Measurements from ENCODE around the gene ESYT3.
A peak's percentile ranks its signal among the peaks of the same experiment; 100 is the strongest.

ESYT3 gene, protein sequence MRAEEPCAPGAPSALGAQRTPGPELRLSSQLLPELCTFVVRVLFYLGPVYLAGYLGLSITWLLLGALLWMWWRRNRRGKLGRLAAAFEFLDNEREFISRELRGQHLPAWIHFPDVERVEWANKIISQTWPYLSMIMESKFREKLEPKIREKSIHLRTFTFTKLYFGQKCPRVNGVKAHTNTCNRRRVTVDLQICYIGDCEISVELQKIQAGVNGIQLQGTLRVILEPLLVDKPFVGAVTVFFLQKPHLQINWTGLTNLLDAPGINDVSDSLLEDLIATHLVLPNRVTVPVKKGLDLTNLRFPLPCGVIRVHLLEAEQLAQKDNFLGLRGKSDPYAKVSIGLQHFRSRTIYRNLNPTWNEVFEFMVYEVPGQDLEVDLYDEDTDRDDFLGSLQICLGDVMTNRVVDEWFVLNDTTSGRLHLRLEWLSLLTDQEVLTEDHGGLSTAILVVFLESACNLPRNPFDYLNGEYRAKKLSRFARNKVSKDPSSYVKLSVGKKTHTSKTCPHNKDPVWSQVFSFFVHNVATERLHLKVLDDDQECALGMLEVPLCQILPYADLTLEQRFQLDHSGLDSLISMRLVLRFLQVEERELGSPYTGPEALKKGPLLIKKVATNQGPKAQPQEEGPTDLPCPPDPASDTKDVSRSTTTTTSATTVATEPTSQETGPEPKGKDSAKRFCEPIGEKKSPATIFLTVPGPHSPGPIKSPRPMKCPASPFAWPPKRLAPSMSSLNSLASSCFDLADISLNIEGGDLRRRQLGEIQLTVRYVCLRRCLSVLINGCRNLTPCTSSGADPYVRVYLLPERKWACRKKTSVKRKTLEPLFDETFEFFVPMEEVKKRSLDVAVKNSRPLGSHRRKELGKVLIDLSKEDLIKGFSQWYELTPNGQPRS

DNA sequence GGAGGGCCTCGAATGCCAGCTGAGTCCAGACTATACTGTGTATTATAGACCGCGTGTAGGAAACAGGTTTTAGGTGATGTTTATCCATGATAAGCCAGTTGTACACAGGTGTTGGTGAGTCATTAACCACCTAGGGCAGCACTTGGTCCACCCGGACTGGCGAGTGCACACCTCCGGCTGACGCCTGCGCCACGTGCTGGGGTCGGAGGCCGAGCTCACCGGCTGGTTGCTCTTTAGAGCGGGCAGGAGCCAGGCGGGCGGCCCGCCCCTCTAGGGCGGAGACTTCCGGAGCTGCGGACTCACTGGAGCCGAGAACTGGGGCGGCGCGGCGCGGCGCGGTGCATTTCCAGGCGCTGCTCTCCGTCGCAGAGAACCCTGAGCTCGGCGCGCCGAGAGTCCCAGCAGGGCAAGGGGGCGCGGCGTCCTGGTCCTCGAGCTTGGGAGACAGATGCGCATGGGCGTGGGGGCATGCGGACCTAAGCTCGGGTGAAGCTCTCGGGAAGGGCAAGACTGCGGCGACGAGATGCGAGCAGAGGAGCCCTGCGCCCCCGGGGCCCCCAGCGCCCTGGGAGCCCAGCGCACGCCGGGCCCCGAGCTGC, at the start of gene ESYT3:
Gene ESYT3, plus strand, starts transcription at position 341 of the 599 bp plus-strand sequence. Its CDS starts 183 bp downstream, at position 524.
- FAIRE-seq (no peak), DNase-seq (ENCODE audit: insufficient read length, low spot score) (peak; percentile 28)

DNA sequence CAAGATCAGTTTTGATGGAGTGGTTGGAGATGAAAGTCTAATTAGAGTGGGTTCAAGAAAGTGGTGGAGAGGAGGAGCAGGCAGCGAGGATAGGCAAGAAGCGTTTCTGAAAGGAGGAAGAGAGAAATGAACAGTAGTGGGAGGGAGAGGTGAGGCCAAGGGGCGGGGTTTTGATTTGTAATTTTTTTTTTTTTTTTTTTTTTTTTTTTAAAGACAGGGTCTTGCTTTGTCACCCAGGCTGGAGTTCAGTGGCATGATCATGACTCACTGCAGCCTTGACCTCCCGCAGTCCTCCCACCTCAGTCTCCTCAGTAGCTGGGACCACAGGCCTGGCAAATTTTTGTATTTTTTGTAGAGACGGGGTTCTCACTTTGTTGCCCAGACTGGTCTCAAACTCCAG, 49.4 kb upstream of the ESYT3 start:
- DNase-seq (ENCODE audit: insufficient read length, low spot score) (no peak), FAIRE-seq (no peak)

DNA sequence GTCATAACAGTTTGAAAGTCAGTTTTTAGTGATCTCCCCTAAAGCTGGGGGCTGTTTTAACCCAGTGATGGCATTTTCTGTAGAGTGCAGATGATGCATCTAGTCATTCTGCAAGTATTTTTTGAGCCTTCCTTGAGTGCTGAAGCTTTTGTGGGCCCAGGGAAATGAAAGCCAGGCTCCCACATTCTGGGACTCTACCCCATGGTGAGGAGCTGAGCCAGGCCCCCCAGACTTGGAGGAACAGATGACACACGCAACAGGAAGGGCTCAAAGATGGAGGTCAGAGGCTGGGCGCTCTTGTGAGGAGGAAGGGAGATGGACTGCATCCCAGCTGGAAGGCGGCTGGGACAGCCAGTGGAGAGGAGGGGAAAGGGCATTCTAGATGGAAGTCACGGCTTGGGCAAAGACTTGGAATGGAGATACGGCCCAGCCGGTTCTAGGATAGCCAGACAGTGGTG, 45.2 kb upstream of the ESYT3 start:
- DNase-seq (ENCODE audit: insufficient read length, low spot score) = no peak
- FAIRE-seq = no peak

DNA sequence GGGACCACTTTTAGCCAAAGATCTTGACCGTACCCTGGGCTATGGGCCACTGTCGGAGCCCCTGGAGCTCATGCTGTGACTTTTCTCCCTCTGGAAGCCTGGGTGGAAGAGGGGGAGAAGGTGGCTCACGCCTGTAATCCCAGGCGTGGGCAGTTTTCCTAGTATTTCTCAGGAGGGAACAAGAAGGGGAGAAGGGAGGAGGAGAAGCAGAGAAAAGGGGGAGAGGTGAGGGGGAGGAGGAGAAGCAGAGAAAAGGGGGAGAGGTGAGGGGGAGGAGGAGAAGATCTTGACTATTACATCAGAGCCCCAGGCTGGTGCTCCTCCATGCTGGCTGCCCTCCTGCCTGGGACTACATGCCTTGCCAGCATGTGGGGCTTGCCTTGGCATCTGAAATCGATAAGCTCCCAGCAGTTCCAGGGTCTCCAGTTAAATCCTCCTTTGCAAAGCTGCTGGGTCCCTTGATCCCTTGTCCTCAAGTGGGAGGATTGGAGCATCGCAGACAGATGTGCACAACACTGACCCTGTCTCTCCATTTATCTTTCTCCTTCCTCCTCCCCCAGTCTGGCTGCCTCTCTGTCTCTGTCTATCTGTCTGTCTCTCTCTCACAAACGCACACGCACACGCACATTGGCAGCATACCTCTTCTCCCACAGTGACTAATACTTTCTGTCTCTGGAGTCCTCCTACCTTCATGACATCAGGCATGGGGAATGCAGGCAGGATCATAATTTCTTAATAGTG, 44.4 kb upstream of the ESYT3 start:
- DNase-seq (ENCODE audit: insufficient read length, low spot score) = no peak
- FAIRE-seq = no peak

DNA sequence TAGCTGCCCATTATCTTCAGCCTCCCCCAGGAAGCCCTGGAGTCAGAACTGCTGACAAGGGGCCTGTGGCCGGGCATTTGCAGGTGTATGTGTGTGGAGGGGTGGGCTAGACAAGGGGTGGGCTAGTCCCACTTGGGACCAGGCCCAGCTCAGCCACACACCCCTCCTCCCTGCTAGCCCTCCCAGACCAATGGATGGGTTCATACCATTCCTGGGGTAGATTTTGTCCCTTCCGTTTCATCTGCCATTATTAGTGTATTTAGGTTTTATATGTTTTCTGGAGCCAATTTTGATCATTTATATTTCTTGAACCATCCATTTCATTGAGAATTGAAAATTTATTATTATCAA, 43.9 kb upstream of the ESYT3 start:
- FAIRE-seq (no peak), DNase-seq (ENCODE audit: insufficient read length, low spot score) (no peak)

DNA sequence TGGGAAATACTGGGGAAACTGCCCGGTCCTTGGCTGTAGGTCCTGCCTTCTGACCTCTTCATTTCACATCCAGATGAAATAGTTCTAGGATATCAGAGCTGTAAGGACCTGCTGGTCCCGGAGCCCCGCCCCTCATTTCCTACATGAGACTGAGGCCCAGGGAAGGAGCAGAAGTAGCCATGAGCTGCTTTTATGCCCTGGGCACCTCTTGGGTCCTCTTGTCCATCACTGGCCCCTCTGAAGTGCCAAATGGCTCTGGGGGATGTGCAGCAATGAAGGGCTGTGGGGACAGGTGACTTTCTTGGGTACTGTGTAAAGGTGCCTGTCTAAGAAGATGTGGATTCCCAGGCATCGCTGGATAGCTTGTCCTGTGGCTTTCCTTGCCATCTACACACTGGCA, 40.3 kb upstream of the ESYT3 start:
- no peak for DNase-seq (ENCODE audit: insufficient read length, low spot score)
- FAIRE-seq = no peak

DNA sequence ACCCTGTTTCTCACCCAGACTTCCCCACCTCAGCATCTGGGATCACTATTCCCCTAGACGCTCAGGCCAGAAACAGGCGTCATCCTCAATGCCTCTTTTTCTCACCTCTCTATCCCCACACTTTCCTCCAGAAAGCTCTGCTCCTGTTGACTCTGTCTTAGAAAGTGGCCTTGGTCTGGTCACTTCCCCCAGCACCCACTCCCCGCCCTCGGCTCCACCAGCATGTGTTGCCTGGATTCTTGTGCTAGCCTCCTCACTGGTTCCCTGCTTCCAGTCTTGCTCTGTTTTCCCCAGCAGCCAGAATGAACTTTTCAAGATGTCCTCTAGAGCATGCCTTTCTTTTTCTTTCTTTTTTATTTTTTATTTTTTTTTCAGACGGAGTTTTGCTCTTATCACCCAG, 39.7 kb upstream of the ESYT3 start:
- DNase-seq (ENCODE audit: insufficient read length, low spot score) = no peak
- no peak for FAIRE-seq

DNA sequence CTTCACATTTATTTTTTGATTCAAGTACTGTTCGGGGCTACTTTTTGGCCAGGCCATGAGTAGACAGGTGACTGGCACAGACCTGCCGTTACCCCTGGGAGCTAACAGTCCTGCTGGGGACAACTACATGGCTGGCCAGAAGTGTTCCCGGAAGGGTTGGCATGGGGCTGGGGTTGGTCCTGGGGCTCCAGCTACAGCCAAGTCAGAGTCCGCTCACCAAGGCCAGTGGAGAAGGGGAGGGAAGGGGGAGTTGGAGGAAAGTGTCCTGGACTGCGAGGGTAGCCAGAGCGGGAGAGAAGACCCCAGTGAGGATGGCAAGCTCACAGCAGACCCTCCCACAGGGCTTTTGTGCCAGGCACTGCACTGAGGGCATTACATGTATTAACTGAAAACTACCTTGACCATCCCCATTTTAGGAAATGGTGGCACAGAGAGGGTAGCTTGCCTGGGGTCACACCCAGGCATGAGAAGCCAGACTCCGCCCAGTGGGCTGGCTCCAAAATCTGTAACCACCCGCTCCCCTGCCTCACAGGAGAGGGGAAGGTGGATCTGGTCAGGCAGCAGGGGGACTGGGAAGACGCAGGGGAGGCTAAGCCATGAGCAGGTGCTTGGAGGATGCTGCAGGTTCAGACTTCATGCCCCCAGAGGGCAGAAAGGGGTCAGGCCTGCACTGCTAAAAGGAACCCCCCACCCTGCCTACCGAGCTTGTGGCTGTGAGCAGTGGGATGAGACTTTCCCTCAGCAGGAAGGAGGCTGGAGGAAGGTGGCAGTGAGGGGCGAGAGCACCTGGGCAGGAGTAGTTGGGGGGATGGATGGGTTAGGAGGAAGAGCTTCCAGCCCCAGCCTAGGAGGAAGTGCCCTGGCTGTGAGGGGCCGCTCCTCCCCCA, 38.3 kb upstream of the ESYT3 start:
- DNase-seq (ENCODE audit: insufficient read length, low spot score) (no peak), FAIRE-seq (no peak)

DNA sequence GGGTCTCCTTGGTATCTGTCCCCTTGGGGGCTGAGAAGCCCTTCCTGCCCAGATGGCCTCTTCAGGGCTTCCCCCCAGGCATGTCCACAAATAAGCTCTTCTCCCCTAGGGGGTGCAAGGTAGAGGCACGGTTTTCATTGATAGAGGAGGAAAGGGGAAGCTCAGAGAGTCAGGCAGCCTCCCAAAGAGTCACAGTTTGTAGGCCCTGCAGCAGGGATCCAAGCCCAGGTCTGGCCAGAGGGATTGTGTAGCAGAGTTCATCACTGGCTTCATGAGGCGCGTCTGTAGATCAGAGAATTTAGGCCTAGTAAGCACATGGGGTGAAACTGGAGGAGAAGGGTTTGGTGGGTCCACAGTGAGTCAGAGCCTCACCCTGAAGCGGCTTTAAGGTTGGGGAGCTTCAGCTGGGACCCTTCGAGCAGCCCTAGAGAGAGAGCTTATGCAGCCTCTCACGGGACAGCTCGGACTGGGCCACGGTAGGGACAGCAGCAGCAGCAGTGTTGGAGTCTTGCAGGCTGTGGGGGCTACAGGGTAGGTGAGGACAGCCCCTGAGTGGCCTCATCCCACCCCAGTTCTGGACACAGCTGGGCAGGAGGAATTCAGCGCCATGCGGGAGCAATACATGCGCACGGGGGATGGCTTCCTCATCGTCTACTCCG, 37.5 kb upstream of the ESYT3 start:
- no peak for FAIRE-seq
- no peak for DNase-seq (ENCODE audit: insufficient read length, low spot score)

DNA sequence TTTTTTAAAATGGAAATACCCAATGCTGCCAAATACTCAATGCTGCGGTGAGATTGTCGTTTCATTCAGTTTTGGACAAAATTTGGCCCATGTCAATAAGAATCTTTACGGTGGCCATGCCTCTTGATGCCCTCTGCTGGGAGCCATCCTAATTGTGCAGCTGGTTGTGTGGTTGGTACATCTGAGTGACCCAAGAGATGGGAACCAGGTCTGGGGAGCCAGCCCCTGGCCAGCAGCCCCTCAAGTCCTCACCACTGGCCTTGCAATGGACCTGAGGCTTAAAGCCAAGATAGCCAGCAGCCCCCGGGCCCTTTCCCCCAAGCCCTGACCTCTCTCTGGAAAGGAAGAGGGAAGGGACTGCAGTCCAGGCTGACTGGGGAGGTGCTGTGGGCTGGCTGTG, 36.4 kb upstream of the ESYT3 start:
- FAIRE-seq (no peak), DNase-seq (ENCODE audit: insufficient read length, low spot score) (no peak)

DNA sequence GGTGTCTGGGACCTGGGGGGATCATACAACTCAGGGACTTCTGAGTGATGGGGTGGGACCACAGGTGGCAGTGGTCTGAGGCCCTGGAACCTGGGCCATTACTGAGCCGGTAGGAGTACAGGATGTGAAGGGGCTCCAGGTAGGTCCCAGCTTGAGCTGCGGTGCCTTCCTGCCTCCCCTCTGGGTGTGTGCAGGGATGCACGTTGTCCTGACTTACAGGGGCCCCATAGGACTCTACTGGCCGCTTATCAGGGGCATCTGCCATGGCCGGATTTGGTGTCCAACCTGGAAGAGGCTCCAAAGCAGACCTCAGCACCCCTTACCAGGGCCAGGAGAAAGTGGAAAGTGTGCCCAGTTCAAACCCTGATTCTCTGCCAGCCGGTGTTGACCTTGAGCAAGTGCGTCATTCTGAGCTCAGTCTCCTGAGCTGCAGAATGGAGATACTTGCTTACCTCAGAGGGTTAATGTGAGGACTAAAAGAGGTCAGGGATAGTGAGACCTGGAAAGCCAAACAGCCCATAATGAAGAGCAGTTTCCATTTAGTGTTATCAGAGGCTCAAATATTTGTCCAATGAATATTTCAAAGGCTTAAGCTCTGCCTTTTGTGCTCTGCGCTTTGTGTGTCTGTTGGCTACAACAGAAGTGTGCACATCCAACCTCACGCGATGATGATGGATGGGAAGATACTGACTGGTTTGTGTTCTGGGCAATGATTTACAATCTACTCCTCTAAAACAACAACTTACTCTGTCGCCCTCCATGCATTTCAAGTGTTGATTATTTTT, 35.4 kb upstream of the ESYT3 start:
- DNase-seq (ENCODE audit: insufficient read length, low spot score) (no peak), FAIRE-seq (no peak)

DNA sequence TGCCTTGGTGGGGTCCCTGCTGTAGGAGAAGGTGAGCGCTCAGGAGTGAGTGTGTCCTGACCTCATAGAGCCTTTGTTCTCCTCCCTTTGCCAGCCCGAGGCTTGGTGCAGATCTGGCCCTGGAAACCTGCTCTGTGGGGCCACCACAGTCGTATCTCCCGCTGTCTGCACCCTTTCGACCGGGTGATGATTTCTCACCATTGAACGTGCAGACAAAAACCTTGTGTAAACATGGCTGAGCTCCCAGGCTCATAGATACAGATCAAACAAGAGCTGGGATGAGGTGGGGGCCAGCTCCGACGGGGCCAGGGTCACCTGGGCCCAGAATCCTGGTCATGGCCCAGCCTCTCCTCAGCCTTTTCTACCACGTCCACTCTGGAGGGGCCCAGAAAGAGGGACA, 34.6 kb upstream of the ESYT3 start:
- FAIRE-seq = no peak
- no peak for DNase-seq (ENCODE audit: insufficient read length, low spot score)

DNA sequence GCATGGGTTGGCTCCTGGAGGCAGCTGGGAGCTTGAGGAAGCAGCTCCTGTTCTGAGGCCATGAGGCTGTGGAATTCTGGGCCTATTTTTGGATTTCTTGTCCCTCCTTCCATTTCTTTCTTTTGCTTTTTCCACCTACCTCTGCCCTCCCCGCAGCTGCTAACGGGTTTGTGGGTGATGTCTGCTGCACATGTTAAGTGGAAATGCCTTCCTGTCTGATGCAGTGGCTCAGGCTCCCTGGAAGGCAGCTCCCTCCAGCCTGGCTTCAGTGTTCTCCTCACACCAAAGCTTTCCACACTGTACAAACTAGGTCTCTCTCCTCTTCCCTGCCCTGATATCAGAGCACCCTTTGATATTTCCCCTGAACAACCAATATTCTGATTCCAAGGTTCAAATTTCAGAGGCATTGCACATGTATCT, 33.8 kb upstream of the ESYT3 start:
- DNase-seq (ENCODE audit: insufficient read length, low spot score) = no peak
- no peak for FAIRE-seq

DNA sequence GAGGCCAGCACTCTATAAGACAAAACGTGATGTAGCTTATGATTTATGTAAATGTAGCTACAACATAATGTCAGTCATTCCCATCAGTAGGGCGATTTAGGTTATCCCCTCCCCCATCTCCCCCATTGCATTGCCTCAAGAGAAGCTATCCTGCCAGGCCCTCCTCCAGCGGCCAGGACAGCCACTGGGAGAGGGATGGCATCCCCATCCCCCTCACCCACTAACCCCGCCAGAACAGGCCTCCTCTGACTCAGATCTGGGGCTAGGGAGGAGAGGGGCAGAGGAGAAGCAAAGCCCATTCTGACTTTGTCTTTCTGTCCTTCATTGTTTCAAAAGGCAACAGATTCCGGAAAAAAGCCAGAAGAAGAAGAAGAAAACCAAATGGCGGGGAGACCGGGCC, 32.6 kb upstream of the ESYT3 start:
- no peak for FAIRE-seq

DNA sequence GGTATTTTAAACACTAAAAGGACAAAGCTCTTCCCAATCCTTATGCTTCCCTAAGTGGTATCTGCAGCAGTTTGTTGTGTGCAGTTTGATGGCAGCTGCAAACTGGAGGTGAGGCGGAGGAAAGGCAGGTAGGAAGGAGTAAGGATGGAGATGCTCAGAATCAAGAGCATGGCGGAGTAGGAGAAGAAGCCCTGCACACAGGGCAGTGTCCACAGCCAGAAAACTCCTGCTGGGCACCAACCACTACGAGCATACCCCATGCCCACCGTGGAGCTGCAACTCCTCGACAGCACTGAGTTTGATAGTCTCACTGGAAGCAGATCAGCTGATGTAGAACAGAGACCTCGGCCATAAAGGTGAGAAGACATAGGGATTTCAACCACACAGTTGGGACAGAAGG, 30.3 kb upstream of the ESYT3 start:
- no peak for FAIRE-seq
- DNase-seq (ENCODE audit: insufficient read length, low spot score) = no peak

More for the DNA sequence above, 32.6 kb upstream of the ESYT3 start:
- DNase-seq (ENCODE audit: insufficient read length, low spot score) = no peak

DNA sequence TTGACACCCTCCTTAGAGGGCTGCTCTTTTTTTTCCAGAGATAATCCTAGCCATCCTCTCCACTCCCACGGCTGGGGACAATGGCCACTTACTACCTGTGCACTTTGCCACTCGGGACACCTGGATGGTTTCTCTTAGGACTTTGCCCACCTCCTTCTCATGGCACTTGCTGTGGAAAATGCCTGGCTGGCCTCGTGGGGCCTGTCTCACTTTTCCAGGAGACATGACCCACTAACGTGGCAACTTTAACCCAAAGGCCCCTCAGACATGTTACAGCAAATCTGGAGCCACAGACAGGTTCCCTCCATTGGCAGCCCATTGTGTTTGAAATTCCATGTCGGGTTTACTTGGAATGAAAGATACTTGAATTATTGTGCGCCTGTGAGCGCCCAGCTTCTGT, 29.4 kb upstream of the ESYT3 start:
- FAIRE-seq = no peak
- no peak for DNase-seq (ENCODE audit: insufficient read length, low spot score)

DNA sequence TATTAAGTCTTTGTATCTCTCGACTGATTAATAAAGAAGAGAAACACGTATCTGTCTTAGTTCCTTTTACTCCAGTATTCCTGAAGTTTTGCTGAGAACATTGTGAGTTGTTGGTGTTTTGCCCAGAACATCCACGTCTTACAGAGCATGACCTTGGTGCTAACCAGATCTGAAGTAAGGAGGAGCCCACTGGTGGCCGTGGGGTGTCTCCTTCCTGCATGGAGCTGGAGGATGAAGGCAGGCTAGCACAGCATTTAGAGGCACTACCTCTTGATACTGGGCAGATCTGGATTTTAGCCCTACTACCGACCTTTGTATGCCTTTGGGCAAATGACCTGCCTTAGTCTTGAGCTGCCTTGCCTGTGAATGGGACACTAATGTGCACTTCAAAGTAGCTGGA, 28.9 kb upstream of the ESYT3 start:
- FAIRE-seq (no peak), DNase-seq (ENCODE audit: insufficient read length, low spot score) (no peak)

DNA sequence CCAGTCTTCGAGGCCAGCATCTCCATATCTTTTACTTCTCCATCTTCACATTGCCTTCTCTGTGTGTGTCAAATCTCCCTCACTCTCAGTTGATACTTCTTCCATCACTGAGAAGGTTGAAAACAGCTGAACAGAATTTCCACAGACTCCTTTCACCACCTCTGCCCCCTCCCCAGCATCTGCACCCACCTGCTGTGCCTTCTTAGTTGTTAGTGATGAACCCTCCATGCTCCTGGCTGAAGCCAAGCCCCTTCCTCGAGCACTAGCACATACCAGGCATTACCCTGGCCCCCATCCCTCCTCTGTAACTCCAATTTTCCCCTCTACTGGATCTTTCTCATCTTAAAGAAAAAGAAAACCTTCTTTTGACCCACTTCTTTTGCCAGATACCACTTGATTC, 27.8 kb upstream of the ESYT3 start:
- no peak for FAIRE-seq

More for the DNA sequence above, 27.8 kb upstream of the ESYT3 start:
- no peak for DNase-seq (ENCODE audit: insufficient read length, low spot score)

All from GM19239 (cell line).